ENCODE results near the gene FPGS.
A peak's percentile ranks its signal among the peaks of the same experiment; 100 is the strongest.
"Not testable (repeated sequence)": the region's sequence is repeated elsewhere in the genome, so short reads cannot be mapped to it uniquely, and the experiment has no call there.

The FPGS gene

DNA sequence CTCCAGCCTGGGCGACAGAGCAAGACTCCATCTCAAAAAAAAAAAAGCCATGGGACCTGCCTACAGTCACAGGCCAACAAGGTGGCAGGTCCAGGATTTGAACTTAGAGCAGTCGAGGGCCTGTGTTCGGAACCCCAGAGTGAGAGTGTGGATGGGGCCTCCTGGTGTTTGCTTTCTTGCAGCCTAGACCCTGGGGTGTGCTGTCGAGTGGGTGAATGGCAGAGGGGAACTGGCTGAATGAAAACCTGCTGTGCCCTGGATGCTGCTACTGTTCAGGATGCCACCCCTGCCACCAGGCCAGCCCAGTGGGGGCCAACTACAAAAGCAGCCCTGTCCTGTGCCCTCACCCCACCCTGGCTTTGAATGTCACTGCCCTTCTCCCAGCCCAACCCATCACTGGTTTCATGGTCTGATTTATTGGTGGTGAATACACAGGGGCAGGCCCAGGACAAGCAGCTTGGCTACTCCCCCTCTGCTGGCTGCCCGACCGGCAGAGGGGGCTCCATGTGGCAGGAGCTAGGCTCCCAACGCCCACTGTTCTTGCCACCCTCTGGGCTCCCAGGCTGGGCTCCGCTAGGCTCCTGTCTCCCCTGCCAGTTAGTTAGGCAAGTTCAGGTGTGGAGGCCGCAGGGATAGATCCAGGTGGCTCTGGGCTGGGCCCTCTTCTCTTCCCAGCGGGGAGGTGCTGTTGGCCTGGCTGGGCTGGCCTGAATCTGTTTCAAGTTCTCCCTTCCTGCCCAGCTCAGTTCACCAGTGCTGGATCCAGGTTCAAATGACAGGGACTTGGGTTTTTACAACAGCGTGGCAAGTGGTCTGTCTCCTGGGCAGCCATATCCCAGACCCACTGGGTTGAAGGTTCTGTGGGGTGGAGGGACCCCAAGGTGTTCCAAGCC is 12.2 kb downstream of the FPGS start:
- no peak for DNase-seq

DNA sequence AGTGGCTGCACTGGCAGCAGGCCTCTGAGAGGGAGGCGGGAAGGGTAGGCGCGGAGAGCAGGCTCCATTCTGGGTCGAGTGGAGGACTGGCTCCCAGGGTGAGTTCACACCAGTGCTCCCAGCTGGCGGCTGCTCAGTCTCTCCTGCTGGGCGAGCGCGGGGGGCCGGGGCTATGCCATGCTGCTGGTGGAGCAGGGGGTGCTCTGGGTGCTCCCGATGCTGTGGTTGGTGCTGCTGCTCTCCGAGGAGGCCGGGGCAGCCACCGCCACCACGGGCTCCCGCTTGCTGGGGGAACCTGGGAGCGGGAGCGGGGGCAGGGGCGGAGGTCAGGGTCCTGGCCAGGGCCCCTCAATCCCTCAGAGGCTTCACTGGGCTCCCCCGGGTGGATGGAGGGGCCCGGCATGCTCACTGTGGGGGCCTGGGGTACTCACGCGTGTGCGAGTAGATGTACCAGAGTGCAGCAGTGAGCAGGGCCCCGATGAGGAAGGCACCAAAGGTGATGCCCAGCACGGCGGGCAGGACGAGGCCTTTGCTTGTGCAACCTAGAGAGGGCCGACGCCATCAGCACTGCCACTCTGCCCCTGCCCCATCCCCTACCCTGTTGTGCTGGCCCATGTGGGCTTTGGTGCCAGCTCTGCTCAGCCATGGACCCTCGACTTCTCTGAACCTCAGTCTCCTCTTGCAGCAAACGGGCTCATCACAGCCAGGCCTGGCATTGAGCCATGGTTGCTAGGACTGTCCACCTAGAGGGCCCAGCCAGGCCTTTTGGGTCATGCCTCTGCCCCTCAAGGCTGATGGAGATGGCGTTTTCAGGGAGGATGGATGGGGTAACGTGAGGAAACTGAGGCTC is 13.1 kb downstream of the FPGS start:
- no peak for DNase-seq

DNA sequence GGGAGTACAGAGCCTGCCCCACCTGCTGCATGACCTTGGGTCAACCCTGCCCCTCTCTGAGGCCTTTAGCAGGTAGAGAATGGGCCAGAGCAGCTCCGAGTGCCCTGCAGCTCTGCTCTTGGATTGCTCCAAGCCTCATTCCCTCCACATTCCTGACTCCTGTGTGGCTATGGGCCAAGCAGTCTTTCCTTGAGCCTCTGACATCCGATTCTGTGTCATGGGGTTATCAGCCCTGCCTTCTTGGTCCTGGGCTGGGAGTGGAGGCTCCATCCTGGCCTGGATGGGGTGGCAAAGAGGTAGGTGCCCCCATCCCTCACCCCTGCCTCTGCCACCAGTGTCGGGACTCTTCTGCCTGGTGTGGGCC is 13.7 kb downstream of the FPGS start:
- no peak for DNase-seq

DNA sequence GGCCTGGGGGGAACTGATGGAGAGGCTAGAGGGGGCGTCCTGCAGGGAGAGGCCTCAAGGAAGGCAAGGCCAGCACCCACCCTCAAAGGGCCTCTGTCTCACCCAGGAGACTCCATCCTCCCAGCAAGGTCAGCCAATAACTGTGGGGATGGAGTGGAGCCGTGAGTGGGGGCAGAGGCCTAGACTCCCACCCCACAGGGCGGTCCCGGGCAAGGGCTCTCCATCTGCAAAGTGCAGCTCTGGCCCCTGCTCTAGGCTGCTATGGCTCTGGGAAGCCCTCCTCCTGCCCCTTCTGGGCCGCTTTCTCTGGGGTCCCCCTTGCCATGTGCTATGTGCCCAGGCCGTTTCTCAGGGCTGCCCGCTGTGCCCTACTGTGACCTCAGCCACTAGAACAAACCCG is 14.0 kb downstream of the FPGS start:
- DNase-seq, result no peak

DNA sequence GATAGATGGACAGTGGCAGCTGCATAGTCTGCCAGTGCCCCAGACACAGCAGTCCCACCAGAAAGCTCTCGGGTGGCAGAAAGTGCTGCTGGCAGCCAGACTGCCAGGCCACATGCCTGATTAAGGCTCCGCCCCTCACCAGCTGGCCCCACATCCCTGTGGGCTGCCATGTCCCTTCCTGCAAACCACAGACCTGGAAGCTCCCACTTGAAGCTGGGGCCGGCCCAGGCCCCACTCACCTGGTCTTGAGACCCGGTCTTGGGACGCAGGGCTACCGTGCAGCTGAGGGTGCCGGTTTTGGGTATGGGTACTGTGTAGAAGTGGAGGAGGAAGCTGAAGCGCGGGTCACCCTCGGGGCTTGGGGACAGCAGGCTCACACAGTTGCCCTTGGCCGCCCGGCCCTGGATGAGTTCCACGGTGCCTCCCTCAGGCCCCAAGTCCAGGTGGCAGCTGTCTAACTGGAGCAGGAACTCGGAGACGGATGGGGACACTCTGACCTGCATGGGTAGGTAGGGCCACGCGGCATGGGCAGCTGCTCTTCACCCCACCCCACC is 15.3 kb downstream of the FPGS start:
- no peak for DNase-seq

DNA sequence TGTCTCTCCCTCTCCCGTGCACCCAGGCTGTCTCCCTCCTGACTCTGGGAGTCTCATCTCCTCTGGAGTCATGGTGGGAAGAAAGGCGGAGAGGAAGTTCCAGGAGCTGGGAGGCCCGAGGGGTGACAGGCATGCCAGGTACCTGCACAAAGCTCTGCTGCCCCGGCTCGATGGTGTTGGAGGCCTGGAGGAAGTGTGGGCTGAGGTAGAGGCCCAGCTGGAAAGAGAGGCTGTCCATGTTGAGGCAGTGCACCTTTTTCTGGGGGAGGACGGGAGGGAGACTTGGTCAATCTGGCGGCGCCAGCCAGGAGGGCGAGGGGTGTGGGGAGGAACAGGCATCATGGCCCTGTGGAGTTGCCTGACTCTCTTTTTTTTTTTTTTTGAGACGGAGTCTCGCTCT is 15.9 kb downstream of the FPGS start:
- DNase-seq, result no peak

DNA sequence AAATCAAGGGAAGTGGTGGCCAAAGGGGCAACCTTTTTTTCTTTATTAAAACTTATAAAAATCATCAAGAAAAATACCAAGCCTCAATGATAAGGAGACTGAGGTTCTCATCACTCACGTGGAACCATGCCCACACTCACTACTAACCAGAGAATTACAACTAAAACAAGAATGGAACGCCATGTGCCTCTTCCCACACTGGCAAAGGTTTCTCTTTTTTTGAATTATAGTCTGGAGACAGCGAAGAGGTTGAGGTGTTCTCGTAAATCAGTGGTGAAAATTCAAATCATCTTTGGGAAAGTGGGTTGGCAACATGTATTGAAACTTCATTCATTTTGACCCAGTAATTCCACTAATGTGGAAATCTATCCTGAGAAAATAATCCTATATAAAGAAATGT is 19.4 kb downstream of the FPGS start:
- DNase-seq, result no peak

DNA sequence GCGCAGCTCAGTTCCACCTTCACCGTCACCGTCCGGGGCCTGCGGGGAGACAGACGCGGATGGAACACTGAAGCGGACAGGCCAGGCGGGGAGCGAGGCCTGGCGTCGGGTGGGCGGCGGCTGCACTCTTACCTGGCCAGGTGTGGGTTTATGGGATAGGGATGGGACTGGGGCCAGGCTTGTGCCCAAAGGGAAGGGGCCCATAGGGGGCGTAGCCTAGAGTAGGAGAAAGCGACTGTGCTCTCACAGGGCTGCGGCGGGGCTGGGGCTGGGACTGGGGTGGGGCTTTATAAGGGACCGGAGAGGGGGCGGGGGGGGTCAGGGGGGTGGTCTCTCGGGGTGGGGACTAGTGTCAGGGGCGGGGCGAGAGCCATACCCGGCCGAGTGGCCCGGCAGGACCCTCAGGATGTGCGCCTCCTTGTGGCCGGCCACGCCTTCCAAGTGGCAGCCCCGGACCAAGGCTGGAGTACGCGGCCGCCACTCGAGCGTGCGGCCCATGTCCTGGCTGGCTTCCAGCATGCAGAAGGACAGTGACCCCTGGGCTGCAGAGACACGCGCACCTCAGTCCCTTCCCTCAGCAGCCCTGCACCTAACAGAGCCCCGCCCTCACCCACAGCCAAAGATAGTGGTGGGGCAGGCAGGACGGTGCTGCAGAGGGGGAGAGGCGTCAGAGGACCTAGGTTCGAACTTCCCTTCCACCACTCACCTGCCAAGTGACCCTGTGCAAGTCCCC is 22.8 kb downstream of the FPGS start:
- DNase-seq, result peak; percentile 40

DNA sequence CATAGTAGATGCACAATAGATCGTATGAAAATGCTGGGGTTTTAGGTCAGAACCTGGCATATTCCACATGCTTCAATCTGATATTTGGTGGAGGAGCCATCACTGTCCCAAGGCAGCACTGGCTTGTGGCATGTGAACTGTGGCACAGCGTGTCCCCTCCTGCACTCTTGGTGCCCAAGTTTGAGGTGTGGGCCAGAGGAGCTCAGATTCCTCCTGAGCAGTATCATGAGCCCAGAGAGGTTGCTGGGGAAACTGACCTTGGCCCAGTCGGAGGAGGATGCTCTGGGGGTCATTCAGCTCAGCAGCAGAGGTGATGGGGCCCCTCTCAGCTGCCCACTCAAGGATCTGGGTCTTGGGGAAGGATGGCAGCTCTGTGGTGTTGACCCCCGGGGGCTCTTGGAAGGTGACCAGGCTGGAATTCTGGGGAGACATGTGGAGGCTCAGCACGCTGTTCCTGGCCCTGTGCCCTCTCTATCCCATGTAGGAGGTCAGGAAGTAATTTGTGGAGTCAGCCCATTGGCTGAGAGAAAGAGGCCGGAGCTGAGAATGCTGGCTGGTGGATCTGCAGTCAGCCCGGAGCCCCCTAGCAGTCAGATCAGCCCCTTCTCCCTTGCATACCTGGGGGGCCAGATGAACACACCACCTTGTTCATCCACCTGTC is 23.7 kb downstream of the FPGS start:
- DNase-seq, result no peak

DNA sequence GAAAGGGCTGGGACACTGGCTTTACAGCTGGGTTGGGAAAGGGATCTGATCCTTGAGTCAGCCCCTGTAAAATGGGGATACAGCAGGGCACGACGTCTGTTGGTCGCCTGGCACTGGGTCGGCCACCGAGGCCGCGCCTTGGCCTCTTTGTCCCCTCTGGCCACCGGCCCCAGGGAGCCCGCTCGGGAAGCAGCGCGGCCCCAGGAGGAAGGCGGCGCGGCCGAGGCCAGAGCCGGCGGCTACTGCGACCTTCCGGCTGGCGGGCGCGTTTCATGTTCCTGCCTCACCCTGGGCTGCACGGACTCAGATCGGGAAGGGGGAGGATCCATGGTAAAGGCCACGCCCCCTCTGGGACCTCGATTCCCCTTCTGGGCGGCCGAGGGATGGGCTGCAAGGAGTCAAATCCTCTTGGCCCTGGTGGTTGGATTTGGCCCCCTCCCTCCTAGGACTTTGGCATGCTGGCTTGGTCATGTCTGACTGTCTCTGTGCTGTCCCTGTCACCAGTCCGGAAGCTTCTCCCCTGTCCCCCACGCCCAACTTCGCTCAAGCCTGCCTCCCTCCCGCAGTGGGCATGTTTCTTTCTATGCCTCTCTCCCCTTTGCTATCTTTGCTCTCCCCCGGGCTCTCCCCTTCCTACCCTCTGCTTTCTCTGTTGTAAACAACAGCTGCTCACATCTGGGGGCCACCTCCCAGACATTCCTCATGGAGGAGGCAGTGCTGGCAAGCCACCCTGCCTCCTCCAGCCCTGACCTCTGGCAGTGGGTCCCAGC is 25.8 kb downstream of the FPGS start:
- peak; percentile 74 for DNase-seq

DNA sequence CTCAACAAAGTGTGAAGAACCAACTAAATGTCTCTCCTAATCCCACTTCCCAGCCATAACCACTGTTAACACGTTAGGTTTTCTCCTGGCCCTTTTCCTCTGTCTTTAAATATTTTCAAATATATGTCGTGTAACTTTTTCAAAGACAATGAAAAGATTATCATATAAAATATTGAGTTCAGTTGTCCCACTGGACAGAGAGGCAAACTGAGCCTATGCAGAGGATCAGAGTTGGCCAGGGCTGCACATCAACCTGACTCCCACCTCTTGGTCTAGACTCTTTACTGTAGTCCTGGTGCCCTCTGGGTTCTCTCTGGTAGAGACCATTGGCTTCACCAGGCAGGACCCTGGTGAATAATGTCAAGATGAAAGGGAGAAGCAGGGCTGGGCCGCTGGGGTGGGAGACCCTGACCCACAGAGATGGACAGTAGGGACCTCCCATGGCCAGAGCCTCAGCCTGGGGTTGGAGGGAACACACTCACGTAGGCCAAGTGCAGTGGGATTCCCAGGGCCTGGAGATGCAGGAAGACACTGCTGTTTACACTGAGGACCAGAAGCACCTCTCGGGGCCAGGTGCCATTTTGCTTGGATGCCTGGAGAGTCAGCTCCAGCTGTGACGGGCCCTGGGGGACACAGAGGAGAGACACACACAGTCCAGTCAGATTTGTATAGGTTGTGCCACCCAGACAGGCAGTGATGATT is 26.7 kb downstream of the FPGS start:
- DNase-seq, result no peak

DNA sequence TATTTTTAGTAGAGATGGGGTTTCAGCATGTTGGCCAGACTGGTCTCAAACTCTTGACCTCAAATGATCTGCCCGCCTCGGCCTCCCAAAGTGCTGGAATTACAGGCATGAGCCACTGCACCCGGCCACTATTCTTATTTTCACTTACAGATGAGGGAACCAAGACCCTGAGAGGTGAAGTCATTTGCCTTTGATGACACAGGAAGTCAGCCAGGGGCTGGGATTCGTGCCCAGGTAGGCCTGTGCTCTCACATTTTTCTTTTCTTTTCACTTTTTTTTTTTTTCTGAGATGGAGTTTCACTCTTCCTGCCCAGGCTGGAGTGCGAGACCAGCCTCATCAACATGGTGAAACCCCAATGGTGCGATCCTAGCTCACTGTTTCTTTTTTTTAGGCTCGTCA is 29.6 kb downstream of the FPGS start:
- DNase-seq, result no peak

DNA sequence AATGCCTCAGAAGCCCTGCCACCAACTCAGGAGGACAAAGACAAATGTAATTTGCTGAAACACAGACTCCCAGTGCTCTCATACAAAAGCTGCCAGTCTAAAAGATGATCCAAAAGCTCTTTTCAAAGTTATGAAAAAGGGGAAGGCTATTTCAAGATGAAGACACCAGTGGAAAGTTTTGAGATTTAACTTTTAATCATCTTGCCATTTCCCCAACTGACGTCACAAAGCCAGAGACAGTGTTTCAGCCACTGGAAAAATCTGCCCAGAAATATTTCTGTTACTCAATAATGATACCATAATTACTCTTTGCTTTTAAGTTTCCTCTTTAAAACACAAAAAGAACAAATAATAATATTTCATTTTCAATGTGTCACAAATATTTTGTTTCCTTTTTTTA is 30.9 kb downstream of the FPGS start:
- DNase-seq, result no peak

DNA sequence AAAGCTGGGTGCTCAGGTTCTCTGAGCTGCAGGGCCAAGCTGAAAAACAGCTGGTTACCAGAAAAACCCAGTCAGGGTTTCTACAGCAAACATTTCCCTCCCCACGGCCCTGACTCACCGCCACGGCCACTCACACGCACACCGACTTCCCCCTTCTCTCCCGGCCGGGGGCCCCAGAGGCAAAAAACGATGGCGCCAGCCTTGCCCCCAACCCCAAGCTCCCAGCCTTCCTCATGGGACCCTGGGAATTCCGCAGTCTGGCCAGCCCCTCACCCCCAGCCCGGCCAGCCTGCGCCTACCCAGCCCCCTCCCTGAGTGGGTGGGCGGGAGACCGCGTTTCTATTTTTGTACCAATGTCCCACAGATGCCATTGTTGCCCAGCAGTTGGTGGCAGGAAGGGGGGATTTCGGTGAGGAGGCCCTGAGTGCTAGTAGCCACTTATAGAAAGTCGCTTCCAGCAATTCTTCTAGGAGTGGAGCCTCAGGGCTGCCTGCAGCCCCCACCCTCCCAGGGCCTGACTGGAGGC is 33.4 kb downstream of the FPGS start:
- no peak for DNase-seq

DNA sequence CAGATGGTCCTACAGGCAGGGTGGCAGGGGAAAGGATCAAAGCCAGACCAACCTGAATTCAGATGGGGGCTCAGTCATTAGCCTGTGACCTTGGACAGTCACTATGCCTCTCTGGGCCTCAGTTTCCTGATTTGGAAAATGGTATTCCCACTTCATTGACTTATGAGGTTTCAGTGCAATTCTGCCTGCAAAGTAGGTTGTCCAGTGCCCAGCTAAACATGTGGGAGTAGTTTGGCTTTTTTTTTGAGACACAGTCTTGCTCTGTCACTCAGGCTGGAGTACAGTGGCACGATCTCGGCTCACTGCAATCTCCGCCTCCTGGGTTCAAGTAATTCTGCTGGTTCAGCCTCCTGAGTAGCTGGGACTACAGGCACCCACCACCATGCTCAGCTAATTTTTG is 33.9 kb downstream of the FPGS start:
- not testable (repeated sequence) for DNase-seq

DNA sequence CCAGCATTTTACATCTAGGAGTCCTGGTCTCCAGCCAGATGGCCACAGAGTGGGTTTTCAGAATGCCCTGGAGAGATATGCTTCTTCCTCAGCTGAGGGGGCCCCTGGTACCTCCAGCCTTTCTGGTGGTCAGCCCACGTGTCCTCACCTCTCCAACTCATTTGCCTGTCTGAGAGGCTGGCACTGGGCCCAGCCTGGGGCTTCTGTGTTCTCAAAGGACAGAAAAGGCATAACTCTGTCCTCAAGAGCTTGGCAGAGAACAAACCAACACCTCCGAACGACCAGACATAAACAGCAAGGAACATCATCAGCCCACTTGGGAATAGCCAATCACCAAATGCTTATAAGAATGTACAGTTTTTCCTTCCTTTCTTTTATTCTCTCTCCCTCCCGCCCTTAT is 34.7 kb downstream of the FPGS start:
- DNase-seq, result no peak

DNA sequence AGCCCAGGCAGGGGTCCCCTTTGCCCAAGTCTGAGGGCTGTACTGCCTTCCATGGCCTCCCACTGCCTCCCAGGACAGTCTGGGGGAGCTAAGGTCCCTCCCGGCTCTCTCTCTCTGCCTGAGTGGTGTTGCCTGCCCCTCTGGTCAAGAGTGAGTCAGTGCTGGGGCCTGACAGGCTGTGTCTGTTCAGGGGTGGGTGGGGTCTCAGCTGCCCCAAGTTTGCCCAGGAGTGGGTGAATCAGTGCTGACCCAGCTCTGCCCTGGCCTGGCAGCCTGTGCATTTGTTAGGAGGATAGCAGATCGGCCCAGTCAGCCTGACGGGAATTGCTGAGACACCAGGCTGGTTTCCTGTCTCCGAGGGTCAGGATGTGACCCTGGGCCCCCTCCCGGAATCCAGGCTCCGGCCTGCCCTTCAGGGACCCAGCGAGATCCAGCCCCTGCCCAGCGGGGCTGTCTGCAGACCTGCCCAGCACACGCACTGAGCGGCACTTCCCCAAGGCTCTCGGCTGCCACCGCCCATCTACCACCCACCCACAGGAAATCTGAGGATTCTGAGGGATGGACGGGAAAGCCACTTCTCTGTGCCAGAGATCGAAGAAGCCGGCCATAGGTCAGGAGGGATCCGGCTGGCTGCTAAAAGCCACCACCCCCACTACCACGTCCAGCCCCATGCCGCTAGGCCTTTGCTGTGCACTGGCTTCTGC is 35.8 kb downstream of the FPGS start:
- DNase-seq, result no peak

DNA sequence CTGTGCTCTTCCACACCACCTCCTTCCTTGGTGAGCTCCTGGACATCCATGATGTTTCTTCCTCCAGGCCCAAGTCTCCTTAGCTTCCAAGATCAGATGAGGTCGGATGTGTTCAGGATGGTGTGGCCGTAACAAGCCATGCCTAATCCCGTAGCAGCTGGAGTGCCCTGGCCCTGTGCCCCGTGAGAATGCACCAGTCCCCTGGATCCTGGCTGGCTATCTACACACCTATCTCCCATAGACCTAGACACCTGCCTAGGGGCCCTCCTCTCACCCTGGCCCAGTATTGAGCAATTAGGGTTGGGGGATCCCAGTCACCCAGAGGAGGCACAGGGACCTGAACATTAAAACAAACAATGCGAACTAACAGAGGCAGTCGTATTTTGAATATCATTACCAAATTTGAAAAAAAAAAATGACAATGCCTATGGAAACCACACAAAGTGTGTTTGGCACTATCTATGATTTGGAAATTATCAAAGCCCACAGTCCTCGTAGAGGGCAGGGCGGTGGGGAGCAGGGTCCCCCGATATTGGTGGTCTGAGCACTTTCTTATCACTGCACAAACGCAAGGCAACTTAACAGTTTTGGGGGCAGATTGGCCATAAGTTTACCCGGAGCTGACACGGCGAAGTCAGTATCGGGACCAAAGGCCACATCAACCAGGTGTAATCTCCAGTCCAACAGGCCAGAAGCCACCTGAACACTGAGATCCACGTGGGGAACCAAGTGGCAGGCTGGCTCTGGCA is 38.6 kb downstream of the FPGS start:
- no peak for DNase-seq

DNA sequence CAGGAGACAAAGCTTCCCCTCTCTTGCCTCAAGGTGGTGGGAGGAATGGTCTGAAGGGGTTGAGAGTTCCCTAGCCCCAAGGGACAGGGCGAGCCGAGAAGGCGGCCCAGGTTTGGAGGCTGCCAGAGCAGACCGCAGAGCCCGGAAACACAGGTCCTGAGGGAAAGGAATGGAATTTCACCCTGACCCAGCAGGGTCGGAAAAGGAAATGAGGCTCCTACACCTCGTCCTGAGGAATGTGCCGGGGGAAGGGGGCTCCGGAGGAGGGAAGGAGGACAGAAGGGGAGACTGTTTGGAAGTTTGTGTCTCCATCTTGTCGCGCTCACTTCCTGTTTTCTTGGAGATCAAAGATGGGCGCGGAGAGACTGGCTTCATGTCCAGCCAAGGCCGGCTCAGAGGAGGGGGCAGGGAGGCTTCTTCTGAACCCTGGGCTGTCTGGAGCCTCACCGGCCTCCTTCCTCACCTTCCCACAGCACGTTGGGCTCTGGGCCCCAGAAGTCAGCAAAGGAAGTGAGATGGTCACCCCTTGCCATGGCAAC is 42.2 kb downstream of the FPGS start:
- DNase-seq, result no peak
